Smooth muscle cell (in vitro differentiated cells): ENCODE data around the gene CAPZA2. TPM values are rescaled to one million over a fixed set of nuclear protein-coding genes. Genes with fewer than 3 reads are reported as not detected.

Source experiments
- DNase-seq: peaks from one replicate; lab custom pipeline; 2025; ENCODE audit not compliant: unreplicated experiment; lab: John Stamatoyannopoulos, UW
- H2AFZ ChIP-seq: fragments of 200-600 bp; sonication (generic); 2 replicates; pipeline ENCODE4 v1.6.0; 2016; ENCODE audit warnings: antibody characterized with exemption, low read depth, mild to moderate bottlenecking
- H3F3A ChIP-seq: fragments of 200-600 bp; sonication (generic); 2 replicates; pipeline ENCODE4 v1.6.0; 2017; ENCODE audit warnings: antibody characterized with exemption, low read depth
- H3K27ac ChIP-seq: fragments of 200-600 bp; sonication (generic); 2 replicates; pipeline ENCODE4 v1.5.1; 2016; ENCODE audit warnings: low read depth, mild to moderate bottlenecking
- H3K27me3 ChIP-seq: fragments of 200-600 bp; sonication (generic); 2 replicates; pipeline ENCODE4 v1.6.1; 2016; ENCODE audit warnings: low read depth, mild to moderate bottlenecking
- H3K36me3 ChIP-seq: fragments of 200-600 bp; sonication (generic); 2 replicates; pipeline ENCODE4 v1.5.1; 2016; ENCODE audit warnings: low read depth
- H3K4me1 ChIP-seq: fragments of 200-600 bp; sonication (generic); 2 replicates; pipeline ENCODE4 v1.5.1; 2016; ENCODE audit warnings: low read depth
- H3K4me2 ChIP-seq: fragments of 200-600 bp; sonication (generic); 2 replicates; pipeline ENCODE4 v1.6.0; 2016; ENCODE audit warnings: mild to moderate bottlenecking
- H3K4me3 ChIP-seq: fragments of 200-600 bp; sonication (generic); 2 replicates; pipeline ENCODE4 v1.5.1; 2016; ENCODE audit warnings: mild to moderate bottlenecking
- H3K79me2 ChIP-seq: fragments of 200-600 bp; sonication (generic); 2 replicates; pipeline ENCODE4 v1.6.0; 2016; ENCODE audit warnings: low read depth, mild to moderate bottlenecking
- H3K9ac ChIP-seq: fragments of 200-600 bp; sonication (generic); 2 replicates; pipeline ENCODE4 v1.6.0; 2016; ENCODE audit warnings: low read depth
- H3K9me3 ChIP-seq: fragments of 200-600 bp; sonication (generic); replicated peaks from 2 replicates; pipeline ENCODE4 v1.5.1; 2016; ENCODE audit warnings: low read depth
- H4K20me1 ChIP-seq: fragments of 200-600 bp; sonication (generic); 2 replicates; pipeline ENCODE4 v1.6.0; 2016; ENCODE audit warnings: low read depth
- WGBS: methylation state at CpG from one replicate; pipeline ENCODE4 v1.1.7; 2016; ENCODE audit warnings: low lambda C conversion rate; 5-methylcytosine and 5-hydroxymethylcytosine counted together
- polyA plus RNA-seq: library from polyadenylated mRNA; unstranded; fragments of >200 nt; fragmentation: Nextera tagmentation; extraction: Ambion mirVana; gene quantifications from 2 replicates; pipeline ENCODE4 v1.2.1, GENCODE V29; 2016
- total RNA-seq: library from RNA; depleted of rRNA; stranded (reverse); fragments of >200 nt; gene quantifications from 2 replicates; pipeline ENCODE4 v1.2.3, GENCODE V29; 2014
- TF ChIP-seq, protein P1 (sequence below): fragments of 200-600 bp; sonication (generic); IDR thresholded peaks from 2 replicates; pipeline ENCODE4 v1.5.1; 2017; ENCODE audit warnings: borderline replicate concordance, mild to moderate bottlenecking, antibody characterized with exemption; ENCODE audit not compliant: insufficient read depth, poor library complexity, severe bottlenecking

The CAPZA2 gene
- total and polyA plus RNA-seq, 2 experiments from 2014 or later = 143 to 161 TPM

GRCh38 chr7:116940689-116941370 is 78.4 kb downstream of the CAPZA2 start:
- Histone ChIP-seq H3K79me2 (no peaks in the 10 kb centered on the region), H3F3A (no peaks in the 10 kb centered on the region), H3K4me2 (no peak overlapping the region), H3K9ac (no peak overlapping the region), H3K27me3 (no peaks in the 10 kb centered on the region), H4K20me1 (no peaks in the 10 kb centered on the region), H3K4me3 (no peak overlapping the region), H3K36me3 (no peaks in the 10 kb centered on the region), H3K27ac (no peak overlapping the region), H2AFZ (no peak overlapping the region), H3K9me3 (no peaks in the 10 kb centered on the region), H3K4me1 (no peaks in the 10 kb centered on the region)
- TF ChIP-seq, protein P1, sequence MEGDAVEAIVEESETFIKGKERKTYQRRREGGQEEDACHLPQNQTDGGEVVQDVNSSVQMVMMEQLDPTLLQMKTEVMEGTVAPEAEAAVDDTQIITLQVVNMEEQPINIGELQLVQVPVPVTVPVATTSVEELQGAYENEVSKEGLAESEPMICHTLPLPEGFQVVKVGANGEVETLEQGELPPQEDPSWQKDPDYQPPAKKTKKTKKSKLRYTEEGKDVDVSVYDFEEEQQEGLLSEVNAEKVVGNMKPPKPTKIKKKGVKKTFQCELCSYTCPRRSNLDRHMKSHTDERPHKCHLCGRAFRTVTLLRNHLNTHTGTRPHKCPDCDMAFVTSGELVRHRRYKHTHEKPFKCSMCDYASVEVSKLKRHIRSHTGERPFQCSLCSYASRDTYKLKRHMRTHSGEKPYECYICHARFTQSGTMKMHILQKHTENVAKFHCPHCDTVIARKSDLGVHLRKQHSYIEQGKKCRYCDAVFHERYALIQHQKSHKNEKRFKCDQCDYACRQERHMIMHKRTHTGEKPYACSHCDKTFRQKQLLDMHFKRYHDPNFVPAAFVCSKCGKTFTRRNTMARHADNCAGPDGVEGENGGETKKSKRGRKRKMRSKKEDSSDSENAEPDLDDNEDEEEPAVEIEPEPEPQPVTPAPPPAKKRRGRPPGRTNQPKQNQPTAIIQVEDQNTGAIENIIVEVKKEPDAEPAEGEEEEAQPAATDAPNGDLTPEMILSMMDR = no peak
- DNase-seq = no peak
- 83% methylated on average over 8 of the region's 8 CpGs for WGBS

DNA sequence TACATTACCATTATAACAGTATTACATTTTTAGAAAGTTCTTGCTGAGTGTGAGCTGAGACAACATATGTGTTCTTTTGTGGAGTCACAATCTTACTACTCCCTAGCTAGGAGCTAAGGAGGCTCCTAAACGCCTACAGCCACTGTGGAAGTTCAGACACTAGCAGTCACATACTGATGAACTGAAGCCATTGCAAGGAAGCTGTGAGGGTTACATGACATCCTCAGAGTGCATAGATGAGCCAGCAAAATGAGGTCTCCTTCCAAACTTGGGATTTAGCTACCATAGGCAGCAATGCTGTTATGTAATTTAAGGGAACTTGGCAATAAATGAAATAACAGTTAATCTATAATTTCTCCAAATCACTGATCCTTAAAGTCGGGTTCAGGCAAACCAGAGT is 80.1 kb downstream of the CAPZA2 start:
- H3K4me2 ChIP-seq = no peak overlapping the region
- H3K9me3 ChIP-seq = no peaks in the 10 kb centered on the region
- TF ChIP-seq, protein P1 = no peak
- no peaks in the 10 kb centered on the region for H3K79me2 ChIP-seq
- H3K27me3 ChIP-seq = no peaks in the 10 kb centered on the region
- 86% methylated on average over 2 of the region's 2 CpGs for WGBS
- peak overlapping the region; percentile 24 for H2AFZ ChIP-seq
- no peak overlapping the region for H3K9ac ChIP-seq
- no peaks in the 10 kb centered on the region for H4K20me1 ChIP-seq
- DNase-seq = no peak
- no peak overlapping the region for H3K4me3 ChIP-seq
- no peak overlapping the region for H3K27ac ChIP-seq
- no peaks in the 10 kb centered on the region for H3K36me3 ChIP-seq
- H3K4me1 ChIP-seq = no peaks in the 10 kb centered on the region
- no peaks in the 10 kb centered on the region for H3F3A ChIP-seq

DNA sequence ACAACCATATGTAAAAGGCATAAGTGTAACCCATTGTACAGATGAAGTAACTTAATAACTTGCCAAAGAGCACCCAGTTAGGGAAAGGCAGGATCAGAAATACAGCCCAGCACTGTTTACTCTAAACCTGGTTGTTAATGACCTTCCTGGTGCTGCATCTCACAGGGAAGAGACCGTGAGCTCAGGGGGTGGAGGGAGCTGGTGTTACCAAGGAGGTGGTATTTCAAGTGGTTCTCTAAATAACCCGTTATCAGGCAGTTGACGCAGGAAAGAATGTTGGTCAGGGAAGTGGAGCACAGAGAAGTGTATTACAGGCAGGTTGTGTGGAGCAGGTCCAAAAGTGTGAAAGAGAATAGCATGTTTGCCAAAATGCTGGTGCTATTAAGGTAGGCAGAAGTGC is 86.5 kb downstream of the CAPZA2 start:
- Histone ChIP-seq H3K4me1 (peaks cover 4% of the 10 kb centered on the region), H2AFZ (peak overlapping the region; percentile 37), H4K20me1 (no peaks in the 10 kb centered on the region), H3K27ac (no peak overlapping the region), H3K9me3 (no peaks in the 10 kb centered on the region), H3K9ac (no peak overlapping the region), H3K4me3 (no peak overlapping the region), H3K79me2 (no peaks in the 10 kb centered on the region), H3K27me3 (no peaks in the 10 kb centered on the region), H3K4me2 (no peak overlapping the region), H3F3A (peaks cover 10% of the 10 kb centered on the region), H3K36me3 (no peaks in the 10 kb centered on the region)
- DNase-seq = no peak
- WGBS = 61% methylated on average over 3 of the region's 3 CpGs
- TF ChIP-seq, protein P1 = no peak
